Stomach (tissue), 9 donors: ENCODE measurements around the gene IVD. TPM values are rescaled to one million over a fixed set of nuclear protein-coding genes. Genes with fewer than 3 reads are reported as not detected.

Source experiments
- DNase-seq, 2 donors: peaks; one replicate each; pipeline versions ENCODE4 v3.0.0 to v3.0.0-alpha.2; 2013 to 2019
- H3K27ac ChIP-seq, 5 donors: fragments of 200-600 bp in 4 of 5; sonication (generic) in 4 of 5; one replicate each; pipeline ENCODE4 v1.5.1; 2013 to 2019; ENCODE audit warnings: mild to moderate bottlenecking in 1 of 5, moderate library complexity in 1 of 5
- H3K27me3 ChIP-seq, 3 donors: fragments of 200-600 bp; sonication (generic); one replicate each; pipeline ENCODE4 v1.5.1; 2017 to 2019; ENCODE audit warnings: mixed run types in 1 of 3
- H3K36me3 ChIP-seq, 4 donors: fragments of 200-600 bp; sonication (generic); 1 replicate in 3 of 4; 2 replicates in 1 of 4; pipeline ENCODE4 v1.5.1; 2016 to 2019
- H3K4me1 ChIP-seq, 4 donors: fragments of 200-600 bp; sonication (generic); one replicate each; pipeline ENCODE4 v1.5.1; 2016 to 2019
- H3K4me3 ChIP-seq, 4 donors: fragments of 200-600 bp; sonication (generic) in 3 of 4; one replicate each; pipeline ENCODE4 v1.5.1; 2016 to 2019; ENCODE audit warnings: mild to moderate bottlenecking in 1 of 4
- H3K9me3 ChIP-seq, 4 donors: fragments of 200-600 bp; sonication (generic); one replicate each; pipeline ENCODE4 v1.5.1; 2016 to 2019
- CTCF ChIP-seq, 7 experiments: fragments of 450-650 bp in 4 of 7; fragments of 200-600 bp in 3 of 7; sonication (generic) in 3 of 7; IDR thresholded peaks; one replicate each; pipeline ENCODE4 v1.5.1; 2016 to 2019; ENCODE audit warnings: antibody characterized with exemption in 7 of 7, control low read depth in 2 of 7, mild to moderate bottlenecking in 1 of 7
- EP300 ChIP-seq: sonication (generic); formaldehyde crosslinking; IDR thresholded peaks from one replicate; pipeline ENCODE4 v1.6.1; 2017; ENCODE audit warnings: antibody characterized with exemption
- POLR2A ChIP-seq, 4 donors: fragments of 450-650 bp; IDR thresholded peaks; one replicate each; pipeline ENCODE4 v1.6.1; 2016; ENCODE audit warnings: antibody characterized with exemption in 4 of 4, control low read depth in 2 of 4, mild to moderate bottlenecking in 1 of 4, moderate library complexity in 1 of 4
- POLR2AphosphoS5 ChIP-seq, 3 donors: sonication (generic); formaldehyde crosslinking; IDR thresholded peaks; one replicate each; pipeline ENCODE4 v1.6.1; 2016; ENCODE audit warnings: antibody characterized with exemption in 3 of 3
- WGBS, 5 donors: extraction: QIAGEN DNeasy Blood & Tissue Kit in 3 of 5; methylation state at CpG; one replicate each; pipeline versions ENCODE4 v1.1.5 to v1.1.7; 2013 to 2018; 5-methylcytosine and 5-hydroxymethylcytosine counted together
- intact Hi-C: fragments of 100-400 bp; cut with DNase I; formaldehyde crosslinking; loops from one replicate; pipeline ENCODE4 v1.15.1; 2023; ENCODE audit warnings: low total_unique reads
- polyA plus RNA-seq, 3 donors: library from polyadenylated mRNA; stranded (reverse); fragments of 200-250 nt; gene quantifications; one replicate each; pipeline ENCODE4 v1.2.3, GENCODE V29; 2013
- total RNA-seq, 5 donors: library from RNA; depleted of rRNA; stranded (reverse); fragments of >200 nt; gene quantifications; one replicate each; pipeline versions ENCODE4 v1.1.0 to v1.2.3, GENCODE V29; 2014 to 2016
- donor health status: healthy with polysubstance abuse.
- donor health status: Bipolar disorder and iron deficiency.
- donor health status: healthy.

Gene IVD
- total and polyA plus RNA-seq, 8 donors: 26.7 to 78.1 (median 45.3) TPM

- 89 to 92% (median 91%) methylated on average over 11 of the region's 11 CpGs for WGBS, 5 donors
- H3K4me3 ChIP-seq: no peak overlapping the region
- peaks cover 20 to 41% (median 32%) of the 10 kb centered on the region in 4 donors for H3K4me1 ChIP-seq
These were observed 23.6 kb upstream of the IVD start for GRCh38 chr15:40381818-40382529.

GRCh38 chr15:40382580-40383456 lies 22.8 kb upstream of the IVD start, which contains the start of gene KNSTRN:
TSS of gene KNSTRN (plus strand) at chr15:40382721. CDS start at chr15:40382836, 115 bp downstream.
- 3 to 7% (median 4%) methylated on average over 39 to 57 of the region's 57 CpGs for whole genome bisulfite sequencing, 5 donors
- Histone ChIP-seq H3K9me3 (no peaks in the 10 kb centered on the region), H3K27me3 (no peaks in the 10 kb centered on the region), H3K27ac (peak within 1 kb of the TSS; percentile 11 to 78 (median 75)), H3K36me3 (peaks cover 8 to 20% (median 17%) of the 10 kb centered on the region in 4 donors), H3K4me1 (peaks cover 20 to 41% (median 32%) of the 10 kb centered on the region in 4 donors), H3K4me3 (peak within 1 kb of the TSS; percentile 82 to 95 (median 88))
- peak; percentile 94 to 97 for DNase-seq
- intact Hi-C loops: no loop called here
- TF ChIP-seq POLR2AphosphoS5 (IDR thresholded peaks at IDR 0.05) (peak; percentile 27 to 87 (median 28)), CTCF (IDR thresholded peaks at IDR 0.05) (no peak)

More at GRCh38 chr15:40381818-40382529, 23.6 kb upstream of the IVD start:
- Histone ChIP-seq H3K9me3 (no peaks in the 10 kb centered on the region), H3K27ac (peak overlapping the region in 1 of 5 donors; percentile 75), H3K36me3 (peaks cover 6 to 11% (median 9%) of the 10 kb centered on the region in 4 donors), H3K27me3 (no peaks in the 10 kb centered on the region)
- intact Hi-C loops: no loop called here
- TF ChIP-seq CTCF (IDR thresholded peaks at IDR 0.05) (no peak), POLR2AphosphoS5 (IDR thresholded peaks at IDR 0.05) (no peak), EP300 (no peak), POLR2A (IDR thresholded peaks at IDR 0.05) (no peak)
- no peak for DNase-seq

- H3K27ac ChIP-seq: no peak overlapping the region
- WGBS, 5 donors: 95 to 99% (median 97%) methylated on average over 3 of the region's 3 CpGs
- H3K4me3 ChIP-seq: no peak overlapping the region
- TF ChIP-seq EP300 (no peak), CTCF (IDR thresholded peaks at IDR 0.05) (no peak), POLR2AphosphoS5 (IDR thresholded peaks at IDR 0.05) (no peak)
- no peaks in the 10 kb centered on the region for H3K9me3 ChIP-seq
- no peaks in the 10 kb centered on the region for H3K27me3 ChIP-seq
- intact Hi-C loops: no loop called here
- DNase-seq: no peak
- H3K4me1 ChIP-seq: peaks cover 14 to 37% (median 30%) of the 10 kb centered on the region in 4 donors
- peaks cover 8 to 56% (median 43%) of the 10 kb centered on the region in 4 donors for H3K36me3 ChIP-seq
These were observed 19.1 kb upstream of the IVD start for GRCh38 chr15:40386480-40386879.
